ENCODE measurements around the gene JAKMIP1. TPM values are rescaled to one million over a fixed set of nuclear protein-coding genes. Genes with fewer than 3 reads are reported as not detected.

Gene JAKMIP1
- total RNA-seq, 2 donors from 2014 or later = 0.78 to 1.3 TPM

- Histone ChIP-seq H3K36me3 (replicated peaks in 1 of 2; ENCODE audit: insufficient read depth in 1 of 2, low read depth in 2 of 2) (no peaks in the 10 kb centered on the region), H3K27ac (no peak overlapping the region), H3K9me3 (no peaks in the 10 kb centered on the region), H3K27me3 (no peaks in the 10 kb centered on the region), H3K4me1 (no peaks in the 10 kb centered on the region), H3K4me3 (no peak overlapping the region)
- TF ChIP-seq, protein P1, sequence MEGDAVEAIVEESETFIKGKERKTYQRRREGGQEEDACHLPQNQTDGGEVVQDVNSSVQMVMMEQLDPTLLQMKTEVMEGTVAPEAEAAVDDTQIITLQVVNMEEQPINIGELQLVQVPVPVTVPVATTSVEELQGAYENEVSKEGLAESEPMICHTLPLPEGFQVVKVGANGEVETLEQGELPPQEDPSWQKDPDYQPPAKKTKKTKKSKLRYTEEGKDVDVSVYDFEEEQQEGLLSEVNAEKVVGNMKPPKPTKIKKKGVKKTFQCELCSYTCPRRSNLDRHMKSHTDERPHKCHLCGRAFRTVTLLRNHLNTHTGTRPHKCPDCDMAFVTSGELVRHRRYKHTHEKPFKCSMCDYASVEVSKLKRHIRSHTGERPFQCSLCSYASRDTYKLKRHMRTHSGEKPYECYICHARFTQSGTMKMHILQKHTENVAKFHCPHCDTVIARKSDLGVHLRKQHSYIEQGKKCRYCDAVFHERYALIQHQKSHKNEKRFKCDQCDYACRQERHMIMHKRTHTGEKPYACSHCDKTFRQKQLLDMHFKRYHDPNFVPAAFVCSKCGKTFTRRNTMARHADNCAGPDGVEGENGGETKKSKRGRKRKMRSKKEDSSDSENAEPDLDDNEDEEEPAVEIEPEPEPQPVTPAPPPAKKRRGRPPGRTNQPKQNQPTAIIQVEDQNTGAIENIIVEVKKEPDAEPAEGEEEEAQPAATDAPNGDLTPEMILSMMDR (IDR thresholded peaks at IDR 0.05) = no peak
- TF ChIP-seq POLR2A (IDR thresholded peaks at IDR 0.05) = no peak
- WGBS, 2 donors = 58 to 65% methylated on average over 6 of the region's 6 CpGs
- intact Hi-C loops (cut with DNase I) = no loop called here
- no peak for DNase-seq
- no peak for ATAC-seq
Observed at GRCh38 chr4:6122496-6122895, 77.9 kb downstream of the JAKMIP1 start.

DNA sequence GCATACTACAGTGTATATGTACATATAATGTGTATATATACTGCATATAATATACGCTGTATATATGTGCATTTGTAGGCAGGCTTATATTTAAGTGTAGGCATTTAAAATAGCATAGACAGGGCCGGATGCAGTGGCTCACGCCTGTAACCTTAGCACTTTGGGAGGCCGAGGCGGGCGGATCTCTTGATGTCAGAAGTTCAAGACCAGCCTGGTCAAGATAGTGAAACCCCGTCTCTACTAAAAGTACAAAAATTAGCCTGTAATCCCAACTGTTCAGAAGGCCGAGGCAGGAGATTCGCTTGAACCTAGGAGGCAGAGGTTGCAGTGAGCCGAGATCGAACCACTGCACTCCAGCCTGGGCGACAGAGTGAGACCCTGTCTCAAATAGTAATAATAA lies 78.4 kb downstream of the JAKMIP1 start:
- DNase-seq = no peak
- H3K27me3 ChIP-seq = no peaks in the 10 kb centered on the region
- no peak for ATAC-seq

GRCh38 chr4:6121276-6121850 lies 79.0 kb downstream of the JAKMIP1 start:
- WGBS, 2 donors = 72 to 76% methylated on average over 17 to 18 of the region's 18 CpGs
- ATAC-seq (no peak), DNase-seq (no peak)
- H3K9me3 ChIP-seq = no peaks in the 10 kb centered on the region
- H3K27me3 ChIP-seq = no peaks in the 10 kb centered on the region
- H3K4me1 ChIP-seq = no peaks in the 10 kb centered on the region
- H3K4me3 ChIP-seq = no peak overlapping the region
- intact Hi-C loops (cut with DNase I) = no loop called here
- no peak overlapping the region for H3K27ac ChIP-seq
- TF ChIP-seq, protein P1 (IDR thresholded peaks at IDR 0.05) = no peak
- TF ChIP-seq POLR2A (IDR thresholded peaks at IDR 0.05) = no peak
- no peaks in the 10 kb centered on the region for H3K36me3 ChIP-seq (replicated peaks in 1 of 2; ENCODE audit: insufficient read depth in 1 of 2, low read depth in 2 of 2)

More for the DNA sequence above, 78.4 kb downstream of the JAKMIP1 start:
- Histone ChIP-seq H3K4me3 (no peak overlapping the region), H3K36me3 (replicated peaks in 1 of 2; ENCODE audit: insufficient read depth in 1 of 2, low read depth in 2 of 2) (no peaks in the 10 kb centered on the region), H3K27ac (no peak overlapping the region), H3K4me1 (no peaks in the 10 kb centered on the region), H3K9me3 (no peaks in the 10 kb centered on the region)
- TF ChIP-seq, protein P1 (IDR thresholded peaks at IDR 0.05) = no peak
- TF ChIP-seq POLR2A (IDR thresholded peaks at IDR 0.05) = no peak
- intact Hi-C loops (cut with DNase I) = no loop called here
- WGBS, 2 donors = 69 to 78% methylated on average over 12 of the region's 12 CpGs

DNA sequence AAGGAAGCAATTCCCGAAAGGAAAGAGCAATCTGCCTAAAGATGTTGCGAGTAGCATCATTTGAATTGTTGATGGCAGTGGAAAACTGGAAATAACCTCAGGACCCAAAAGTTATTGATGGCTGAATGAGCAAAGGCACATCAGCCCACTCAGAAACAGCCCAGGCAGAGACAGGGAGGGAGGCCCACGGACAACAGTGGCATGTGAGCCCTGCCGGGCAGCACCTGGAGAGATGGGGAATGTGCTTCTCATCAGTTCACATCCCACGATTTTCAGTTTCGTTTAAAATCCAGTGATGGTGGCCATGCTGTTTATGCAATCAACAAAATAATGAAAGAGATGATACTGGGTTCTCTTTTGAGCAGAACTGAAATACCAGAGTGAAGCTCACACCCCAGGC lies 80.0 kb downstream of the JAKMIP1 start:
- TF ChIP-seq, protein P1 (IDR thresholded peaks at IDR 0.05) = no peak
- no peak for TF ChIP-seq POLR2A (IDR thresholded peaks at IDR 0.05)
- H3K4me1 ChIP-seq = no peaks in the 10 kb centered on the region
- no peaks in the 10 kb centered on the region for H3K27me3 ChIP-seq
- no peaks in the 10 kb centered on the region for H3K9me3 ChIP-seq
- ATAC-seq = no peak
- DNase-seq = no peak
- no peak overlapping the region for H3K27ac ChIP-seq
- intact Hi-C loops (cut with DNase I) = no loop called here
- no peaks in the 10 kb centered on the region for H3K36me3 ChIP-seq (replicated peaks in 1 of 2; ENCODE audit: insufficient read depth in 1 of 2, low read depth in 2 of 2)
- 50 to 62% methylated on average over 6 of the region's 6 CpGs for WGBS, 2 donors
- H3K4me3 ChIP-seq = no peak overlapping the region

- DNase-seq = no peak
Observed at GRCh38 chr4:6119507-6120020, 80.8 kb downstream of the JAKMIP1 start.

More at GRCh38 chr4:6119507-6120020, 80.8 kb downstream of the JAKMIP1 start:
- no peak for TF ChIP-seq POLR2A (IDR thresholded peaks at IDR 0.05)
- TF ChIP-seq, protein P1 (IDR thresholded peaks at IDR 0.05) = no peak
- Histone ChIP-seq H3K9me3 (no peaks in the 10 kb centered on the region), H3K36me3 (replicated peaks in 1 of 2; ENCODE audit: insufficient read depth in 1 of 2, low read depth in 2 of 2) (no peaks in the 10 kb centered on the region), H3K27ac (no peak overlapping the region), H3K4me1 (no peaks in the 10 kb centered on the region), H3K27me3 (no peaks in the 10 kb centered on the region), H3K4me3 (no peak overlapping the region)
- no peak for ATAC-seq
- intact Hi-C loops (cut with DNase I) = no loop called here
- WGBS, 2 donors = 38 to 44% methylated on average over 5 of the region's 5 CpGs

Data from body of pancreas (tissue), 4 donors.